ENCODE measurements around the gene NFIX. TPM values are rescaled to one million over a fixed set of nuclear protein-coding genes. Genes with fewer than 3 reads are reported as not detected.

NFIX gene
- total RNA-seq, 1 experiment from 2014 or later, result 144 TPM

GRCh38 chr19:13071444-13072187, 76.3 kb downstream of the NFIX start:
- TF ChIP-seq TCF7L2 (IDR thresholded peaks at IDR 0.05; ENCODE audit: low read depth, low read length) (no peak), POLR2AphosphoS5 (IDR thresholded peaks at IDR 0.05; ENCODE audit: low read depth, low read length) (no peak), SIN3A (IDR thresholded peaks at IDR 0.05; ENCODE audit: borderline replicate concordance, insufficient read depth, low read depth, low read length) (no peak), CTCF (IDR thresholded peaks at IDR 0.05) (no peak), REST (IDR thresholded peaks at IDR 0.05; ENCODE audit: insufficient read depth in 1 of 2, low read depth in 2 of 2, low read length in 1 of 2) (no peak)
- DNase-seq (ENCODE audit: low read depth, low spot score) (no peak), ATAC-seq (no peak)
- no peaks in the 10 kb centered on the region for H3K36me3 ChIP-seq (ENCODE audit: control insufficient read depth, insufficient read depth, low read length)
- no peaks in the 10 kb centered on the region for H3K27me3 ChIP-seq (ENCODE audit: control insufficient read depth, insufficient read depth, low read length)
- no TSS peak for BruUV-seq (replicated peaks)
- intact Hi-C loops (cut with micrococcal nuclease; ENCODE audit: unreplicated experiment), result no loop called here
- in situ Hi-C loops (cut with HindIII; ENCODE audit: low pct_unique_long_range_greater_than_20kb, low sequenced_read_pairs), result no loop called here
- peaks cover 10% of the 10 kb centered on the region for H3K4me1 ChIP-seq (ENCODE audit: control insufficient read depth, insufficient read depth, low read length)
- H3K9me3 ChIP-seq (ENCODE audit: control insufficient read depth, insufficient read depth, low read depth, low read length), result no peaks in the 10 kb centered on the region
- H3K27ac ChIP-seq (ENCODE audit: low read length), result no peak overlapping the region
- H3K4me3 ChIP-seq (ENCODE audit: low read depth in 2 of 2, low read length in 2 of 2), result no peak overlapping the region
- ChIA-PET POLR2A (no interaction called here), CTCF (no interaction called here)

- intact Hi-C loops (cut with micrococcal nuclease; ENCODE audit: unreplicated experiment) (no loop called here), in situ Hi-C loops (cut with HindIII; ENCODE audit: low pct_unique_long_range_greater_than_20kb, low sequenced_read_pairs) (no loop called here)
- CTCF ChIA-PET, result no interaction called here
- Histone ChIP-seq H3K36me3 (ENCODE audit: control insufficient read depth, insufficient read depth, low read length) (no peaks in the 10 kb centered on the region), H3K4me1 (ENCODE audit: control insufficient read depth, insufficient read depth, low read length) (peaks cover 10% of the 10 kb centered on the region), H3K27ac (ENCODE audit: low read length) (no peak overlapping the region), H3K27me3 (ENCODE audit: control insufficient read depth, insufficient read depth, low read length) (no peaks in the 10 kb centered on the region), H3K9me3 (ENCODE audit: control insufficient read depth, insufficient read depth, low read depth, low read length) (no peaks in the 10 kb centered on the region), H3K4me3 (ENCODE audit: low read depth in 2 of 2, low read length in 2 of 2) (no peak overlapping the region)
- no TSS peak for BruUV-seq (replicated peaks)
- POLR2A ChIA-PET, result no interaction called here
- ATAC-seq (no peak), DNase-seq (ENCODE audit: low read depth, low spot score) (no peak)
- TF ChIP-seq TCF7L2 (IDR thresholded peaks at IDR 0.05; ENCODE audit: low read depth, low read length), result no peak
- TF ChIP-seq CTCF (IDR thresholded peaks at IDR 0.05), result no peak
- TF ChIP-seq SIN3A (IDR thresholded peaks at IDR 0.05; ENCODE audit: borderline replicate concordance, insufficient read depth, low read depth, low read length), result no peak
- TF ChIP-seq REST (IDR thresholded peaks at IDR 0.05; ENCODE audit: insufficient read depth in 1 of 2, low read depth in 2 of 2, low read length in 1 of 2), result no peak
- TF ChIP-seq POLR2AphosphoS5 (IDR thresholded peaks at IDR 0.05; ENCODE audit: low read depth, low read length), result no peak
Observed at GRCh38 chr19:13072188-13072908, 77.1 kb downstream of the NFIX start.

Data from Panc1 (cell line).